Fibroblast of villous mesenchyme (primary cell): ENCODE results near the gene FOXRED2. TPM values are rescaled to one million over a fixed set of nuclear protein-coding genes. Genes with fewer than 3 reads are reported as not detected.

Experiments used
- DNase-seq: peaks from one replicate; pipeline ENCODE4 v3.0.0-alpha.2; 2010; ENCODE audit warnings: low read depth
- H3K4me3 ChIP-seq: 2 replicates; pipeline ENCODE4 v1.5.1; 2011; ENCODE audit warnings: low read depth, mild to moderate bottlenecking, low read length
- CTCF ChIP-seq: IDR thresholded peaks from 2 replicates; pipeline ENCODE4 v1.5.1; 2012; ENCODE audit warnings: low read depth, mild to moderate bottlenecking, low read length; ENCODE audit not compliant: insufficient read depth
- total RNA-seq: library from RNA; depleted of rRNA; stranded (reverse); fragments of >200 nt; gene quantifications from 2 replicates; pipeline ENCODE4 v1.2.3, GENCODE V29; 2012

Gene FOXRED2
- 9.7 and 10.4 TPM in 2 replicates for total RNA-seq

GRCh38 chr22:36506637-36507517 lies at the start of gene FOXRED2:
Gene FOXRED2 (minus strand): TSS chr22:36507040. CDS start chr22:36506422, 618 bp downstream.
- DNase-seq: peak; percentile 79
- no peak for TF ChIP-seq CTCF
- peak within 1 kb of the TSS; percentile 62 for H3K4me3 ChIP-seq

GRCh38 chr22:36554098-36554497 lies 47.3 kb upstream of the FOXRED2 start:
- TF ChIP-seq CTCF: no peak
- no peak overlapping the region for H3K4me3 ChIP-seq
- no peak for DNase-seq

GRCh38 chr22:36552289-36552688 lies 45.4 kb upstream of the FOXRED2 start:
- no peak overlapping the region for H3K4me3 ChIP-seq
- DNase-seq: no peak
- TF ChIP-seq CTCF: no peak

- no peak overlapping the region for H3K4me3 ChIP-seq
- no peak for TF ChIP-seq CTCF
- DNase-seq: no peak
Observed at GRCh38 chr22:36550701-36551495, 44.1 kb upstream of the FOXRED2 start.

- H3K4me3 ChIP-seq: no peak overlapping the region
- no peak for DNase-seq
- TF ChIP-seq CTCF: no peak
Observed at GRCh38 chr22:36549033-36549432, 42.2 kb upstream of the FOXRED2 start.

- no peak overlapping the region for H3K4me3 ChIP-seq
- no peak for TF ChIP-seq CTCF
- DNase-seq: no peak
Observed at GRCh38 chr22:36548606-36549005, 41.8 kb upstream of the FOXRED2 start.
